ENCODE data around the gene PLD5.
"Not testable (repeated sequence)": the region's sequence is repeated elsewhere in the genome, so short reads cannot be mapped to it uniquely, and the experiment has no call there.

The PLD5 gene

GRCh38 chr1:242133351-242133750 lies 391.1 kb downstream of the PLD5 start:
- H3K4me3 ChIP-seq (ENCODE audit: low read length): no peak overlapping the region
- TF ChIP-seq CTCF (conservative IDR thresholded peaks at IDR 0.05; ENCODE audit: low read length): no peak
- no peak for DNase-seq (ENCODE audit: low read depth)

- no peak for TF ChIP-seq CTCF (conservative IDR thresholded peaks at IDR 0.05; ENCODE audit: low read length)
- no peak overlapping the region for H3K4me3 ChIP-seq (ENCODE audit: low read length)
- DNase-seq (ENCODE audit: low read depth): no peak
Observed at GRCh38 chr1:242132121-242132817, 392.2 kb downstream of the PLD5 start.

GRCh38 chr1:242128951-242129502 lies 395.5 kb downstream of the PLD5 start:
- TF ChIP-seq CTCF (conservative IDR thresholded peaks at IDR 0.05; ENCODE audit: low read length): no peak
- no peak overlapping the region for H3K4me3 ChIP-seq (ENCODE audit: low read length)
- DNase-seq (ENCODE audit: low read depth): no peak

- no peak for DNase-seq (ENCODE audit: low read depth)
- TF ChIP-seq CTCF (conservative IDR thresholded peaks at IDR 0.05; ENCODE audit: low read length): no peak
- H3K4me3 ChIP-seq (ENCODE audit: low read length): no peak overlapping the region
Observed at GRCh38 chr1:242120432-242120831, 404.1 kb downstream of the PLD5 start.

GRCh38 chr1:242100921-242101320 lies 423.6 kb downstream of the PLD5 start:
- H3K4me3 ChIP-seq (ENCODE audit: low read length): no peak overlapping the region
- TF ChIP-seq CTCF (conservative IDR thresholded peaks at IDR 0.05; ENCODE audit: low read length): no peak
- DNase-seq (ENCODE audit: low read depth): no peak

- not testable (repeated sequence) for H3K4me3 ChIP-seq (ENCODE audit: low read length); DNase-seq (ENCODE audit: low read depth)
Observed at GRCh38 chr1:242097283-242097682, 427.2 kb downstream of the PLD5 start.

- DNase-seq (ENCODE audit: low read depth): no peak
- no peak overlapping the region for H3K4me3 ChIP-seq (ENCODE audit: low read length)
- no peak for TF ChIP-seq CTCF (conservative IDR thresholded peaks at IDR 0.05; ENCODE audit: low read length)
Observed at GRCh38 chr1:242093116-242093515, 431.4 kb downstream of the PLD5 start.
